MCF 10A (cell line): ENCODE measurements around the gene PPT1. TPM values are rescaled to one million over a fixed set of nuclear protein-coding genes. Genes with fewer than 3 reads are reported as not detected.

Experiments
- BruUV-seq: library from RNA; stranded (reverse); fragments of 400-500 nt; replicated peaks from 2 replicates; lab custom pipeline; 2021; lab: Mats Ljungman, UMichigan
- CTCF ChIA-PET: fragments of 300-600 bp; sonication (Branson Sonifier 250); formaldehyde crosslinking; extraction: SDS; loops from one replicate; lab custom pipeline; 2021; ENCODE audit warnings: antibody characterized with exemption, inconsistent platforms; lab: Yijun Ruan, JAX
- POLR2A ChIA-PET: fragments of 300-600, 350-650 bp; sonication (Branson Sonifier 250); formaldehyde crosslinking; extraction: SDS; loops from one replicate; lab custom pipeline; 2020; ENCODE audit warnings: antibody characterized with exemption, inconsistent platforms; lab: Yijun Ruan, JAX
- DNase-seq: peaks from one replicate; pipeline ENCODE4 v3.0.0-alpha.2; 2018; ENCODE audit not compliant: unreplicated experiment
- H3K27ac Mint-ChIP-seq: one replicate; pipeline ENCODE4 v1.8.0; 2022; ENCODE audit warnings: mild to moderate bottlenecking, low read depth, mixed read lengths; ENCODE audit not compliant: unreplicated experiment
- H3K27me3 Mint-ChIP-seq: one replicate; pipeline ENCODE4 v1.8.0; 2022; ENCODE audit warnings: mixed read lengths; ENCODE audit not compliant: insufficient read depth, unreplicated experiment
- H3K36me3 Mint-ChIP-seq: one replicate; pipeline ENCODE4 v1.8.0; 2022; ENCODE audit warnings: mild to moderate bottlenecking, moderate library complexity, mixed read lengths; ENCODE audit not compliant: insufficient read depth, unreplicated experiment
- H3K4me1 Mint-ChIP-seq: one replicate; pipeline ENCODE4 v1.8.0; 2022; ENCODE audit warnings: mixed read lengths; ENCODE audit not compliant: insufficient read depth, unreplicated experiment
- H3K4me3 Mint-ChIP-seq: one replicate; pipeline ENCODE4 v1.8.0; 2022; ENCODE audit warnings: mild to moderate bottlenecking, moderate library complexity, mixed read lengths; ENCODE audit not compliant: unreplicated experiment
- H3K9me3 Mint-ChIP-seq: one replicate; pipeline ENCODE4 v1.8.0; 2022; ENCODE audit warnings: mixed read lengths; ENCODE audit not compliant: unreplicated experiment
- CTCF ChIP-seq: fragments of 200-600 bp; IDR thresholded peaks from one replicate; pipeline ENCODE4 v1.8.0; 2022; ENCODE audit warnings: antibody characterized with exemption, mild to moderate bottlenecking; ENCODE audit not compliant: unreplicated experiment
- intact Hi-C: fragments of 100-400 bp; cut with micrococcal nuclease; formaldehyde crosslinking; loops from 2 replicates; pipeline ENCODE4 v1.14.1; 2022
- total RNA-seq: library from RNA; stranded (reverse); gene quantifications from 2 replicates; pipeline ENCODE4 v1.2.3, GENCODE V29; 2022

The PPT1 gene
- total RNA-seq, 1 experiment from 2014 or later, result 55.4 TPM

GRCh38 chr1:40027647-40028046 lies 69.4 kb downstream of the PPT1 start:
- ChIA-PET CTCF (interaction anchor here (0.7 to 8.9 kb wide), 4 partner anchors 46 to 109 kb away, joined by 3 to 127 read pairs (median 4); no protein-coding TSS in a partner anchor), POLR2A (interaction anchor here (0.7 to 2.8 kb wide), 2 partner anchors 13 to 231 kb away, joined by 3 to 12 read pairs; partner anchors contain the start of gene ZMPSTE24)
- H3K9me3 Mint-ChIP-seq, result peaks cover 15% of the 10 kb centered on the region
- no peak overlapping the region for H3K27ac Mint-ChIP-seq
- no peak for DNase-seq
- H3K36me3 Mint-ChIP-seq, result no peaks in the 10 kb centered on the region
- H3K4me1 Mint-ChIP-seq, result peaks cover 26% of the 10 kb centered on the region
- H3K4me3 Mint-ChIP-seq, result no peak overlapping the region
- intact Hi-C loops, result no loop called here
- no peak for TF ChIP-seq CTCF
- no peaks in the 10 kb centered on the region for H3K27me3 Mint-ChIP-seq
- BruUV-seq, result no TSS peak

DNA sequence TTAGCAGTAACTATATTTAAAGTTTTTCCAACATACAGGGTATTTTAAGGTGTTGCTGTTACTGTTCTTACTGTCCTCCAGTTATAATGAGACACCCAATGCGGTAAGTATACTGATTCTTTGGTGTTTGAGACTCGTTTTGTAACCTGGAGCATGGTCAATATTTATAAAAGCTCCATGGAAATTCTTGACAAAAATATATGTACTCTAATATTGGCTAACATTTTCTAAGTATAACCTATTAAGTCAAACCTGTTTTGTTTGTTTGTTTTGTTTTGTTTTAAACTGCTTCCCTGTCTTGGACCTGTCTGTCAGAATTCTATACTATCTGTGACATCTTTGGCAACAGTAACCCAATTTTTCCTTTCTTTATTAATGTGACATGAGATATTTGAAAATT lies 72.4 kb downstream of the PPT1 start:
- Mint-ChIP-seq H3K4me1 (peaks cover 3% of the 10 kb centered on the region), H3K27ac (no peak overlapping the region), H3K9me3 (peaks cover 15% of the 10 kb centered on the region), H3K27me3 (no peaks in the 10 kb centered on the region), H3K36me3 (no peaks in the 10 kb centered on the region), H3K4me3 (no peak overlapping the region)
- BruUV-seq, result no TSS peak
- no peak for DNase-seq
- CTCF ChIA-PET, result no interaction called here
- intact Hi-C loops, result no loop called here
- POLR2A ChIA-PET, result no interaction called here
- no peak for TF ChIP-seq CTCF

GRCh38 chr1:40023379-40023944 lies 73.6 kb downstream of the PPT1 start:
- no peak overlapping the region for H3K27ac Mint-ChIP-seq
- BruUV-seq, result no TSS peak
- no peaks in the 10 kb centered on the region for H3K4me1 Mint-ChIP-seq
- intact Hi-C loops, result no loop called here
- ChIA-PET POLR2A (interaction anchor here (1.0 to 1.2 kb wide), 2 partner anchors 17 to 90 kb away, joined by 3 read pairs; partner anchors contain the start of gene CAP1), CTCF (interaction anchor here (0.6 kb wide), 2 partner anchors 9 to 464 kb away, joined by 5 to 6 read pairs; no protein-coding TSS in a partner anchor)
- peaks cover 15% of the 10 kb centered on the region for H3K9me3 Mint-ChIP-seq
- H3K36me3 Mint-ChIP-seq, result no peaks in the 10 kb centered on the region
- no peak overlapping the region for H3K4me3 Mint-ChIP-seq
- no peak for DNase-seq
- no peaks in the 10 kb centered on the region for H3K27me3 Mint-ChIP-seq
- TF ChIP-seq CTCF, result no peak

Other genes with a start within 250 kb of the PPT1 start
- gene TRIT1, start 213.7 kb downstream of the PPT1 start, total RNA-seq, result 27.4 and 30.6 TPM in 2 replicates
- gene MYCL, start 195.3 kb downstream of the PPT1 start, total RNA-seq, result 0.63 and 1.1 TPM in 2 replicates
- 49.1 and 52.9 TPM in 2 replicates for gene MFSD2A, start 142.1 kb downstream of the PPT1 start, total RNA-seq
- gene CAP1, start 56.5 kb downstream of the PPT1 start, total RNA-seq, result 297 and 339 TPM in 2 replicates
- 8.8 and 11.2 TPM in 2 replicates for gene RLF, start 64.1 kb upstream of the PPT1 start, total RNA-seq
- gene TMCO2, start 150.7 kb upstream of the PPT1 start, total RNA-seq, result not detected in 2 replicates
- 27.8 and 31.3 TPM in 2 replicates for gene ZMPSTE24, start 161.0 kb upstream of the PPT1 start, total RNA-seq
- gene COL9A2, start 220.0 kb upstream of the PPT1 start, total RNA-seq, result not detected in 2 replicates